ENCODE data around the gene PPP2R2C. TPM values are rescaled to one million over a fixed set of nuclear protein-coding genes. Genes with fewer than 3 reads are reported as not detected.
A peak's percentile ranks its signal among the peaks of the same experiment; 100 is the strongest.

PPP2R2C gene
- total and polyA plus RNA-seq, 12 donors = 0.14 to 10.6 (median 4.2) TPM

GRCh38 chr4:6359536-6360308, 112.7 kb downstream of the PPP2R2C start:
- Histone ChIP-seq H3K4me1 (no peaks in the 10 kb centered on the region), H3K27me3 (peaks cover 0 to 42% (median 0%) of the 10 kb centered on the region in 7 donors), H3K9me3 (peaks cover 0 to 3% (median 0%) of the 10 kb centered on the region in 11 donors), H3K36me3 (no peaks in the 10 kb centered on the region), H3K27ac (no peak overlapping the region), H3K4me3 (no peak overlapping the region)
- no peak for DNase-seq
- intact Hi-C loops (cut with DNase I) = no loop called here
- ATAC-seq = no peak
- TF ChIP-seq CTCF (IDR thresholded peaks at IDR 0.05) = no peak
- 60 to 66% methylated on average over 11 of the region's 11 CpGs for WGBS, 2 donors

DNA sequence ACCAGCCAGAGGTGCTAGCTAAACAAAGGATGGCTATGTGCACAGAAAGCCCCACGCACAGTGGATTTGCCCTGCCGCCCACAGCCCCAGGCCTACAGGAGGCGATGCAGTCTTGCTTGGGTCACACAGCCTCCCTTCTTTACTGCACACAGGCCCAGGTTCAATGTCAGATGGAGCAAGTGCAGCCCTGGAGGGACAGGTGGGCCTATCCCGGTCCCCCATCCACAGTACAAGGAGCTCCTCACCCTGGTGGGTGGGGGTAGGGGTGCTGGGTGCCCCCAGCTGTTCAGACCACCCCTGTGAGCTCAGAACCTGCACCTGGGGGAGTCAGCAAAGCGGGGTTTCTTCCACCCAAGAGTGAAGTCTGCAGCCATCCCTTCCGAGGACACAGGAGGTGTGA, 114.9 kb downstream of the PPP2R2C start:
- H3K36me3 ChIP-seq = no peaks in the 10 kb centered on the region
- intact Hi-C loops (cut with DNase I) = no loop called here
- H3K27ac ChIP-seq = no peak overlapping the region
- peaks cover 0 to 44% (median 0%) of the 10 kb centered on the region in 7 donors for H3K27me3 ChIP-seq
- H3K9me3 ChIP-seq = no peaks in the 10 kb centered on the region
- H3K4me1 ChIP-seq = no peaks in the 10 kb centered on the region
- no peak for DNase-seq
- no peak overlapping the region for H3K4me3 ChIP-seq
- no peak for TF ChIP-seq CTCF (IDR thresholded peaks at IDR 0.05)
- WGBS, 2 donors = 83 to 89% methylated on average over 6 of the region's 6 CpGs
- ATAC-seq = peak in 1 of 8 donors; percentile 39

GRCh38 chr4:6356076-6356560, 116.3 kb downstream of the PPP2R2C start:
- DNase-seq = no peak
- no peak for ATAC-seq

DNA sequence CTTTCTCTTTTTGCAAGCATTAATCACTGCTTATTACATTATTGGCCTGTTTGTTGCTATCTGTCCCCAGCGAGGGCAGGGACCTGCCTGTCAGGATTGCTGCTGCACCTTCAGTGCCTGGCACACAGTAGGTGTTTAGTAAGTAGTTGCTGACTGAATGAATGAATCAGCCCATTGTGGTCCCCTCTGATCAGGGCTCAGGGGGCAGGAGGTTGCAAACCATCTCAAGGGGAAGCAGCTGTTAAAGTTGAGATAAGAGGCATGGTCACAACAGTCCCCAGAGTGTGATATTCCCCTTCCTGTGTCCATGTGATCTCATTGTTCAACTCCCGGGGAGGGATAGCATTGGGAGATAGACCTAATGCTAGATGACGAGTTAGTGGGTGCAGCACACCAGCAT, 117.4 kb downstream of the PPP2R2C start:
- DNase-seq = no peak
- Histone ChIP-seq H3K36me3 (no peaks in the 10 kb centered on the region), H3K9me3 (no peaks in the 10 kb centered on the region), H3K4me1 (no peaks in the 10 kb centered on the region), H3K27ac (no peak overlapping the region), H3K4me3 (no peak overlapping the region), H3K27me3 (peaks cover 0 to 38% (median 11%) of the 10 kb centered on the region in 7 donors)
- 24 to 27% methylated on average over 3 of the region's 3 CpGs for WGBS, 2 donors
- TF ChIP-seq CTCF (IDR thresholded peaks at IDR 0.05) = no peak
- intact Hi-C loops (cut with DNase I) = no loop called here
- no peak for ATAC-seq

More at GRCh38 chr4:6356076-6356560, 116.3 kb downstream of the PPP2R2C start:
- Histone ChIP-seq H3K36me3 (no peaks in the 10 kb centered on the region), H3K27ac (no peak overlapping the region), H3K9me3 (no peaks in the 10 kb centered on the region), H3K4me3 (no peak overlapping the region), H3K27me3 (peaks cover 0 to 41% (median 11%) of the 10 kb centered on the region in 7 donors), H3K4me1 (no peaks in the 10 kb centered on the region)
- no peak for TF ChIP-seq CTCF (IDR thresholded peaks at IDR 0.05)
- intact Hi-C loops (cut with DNase I) = no loop called here
- WGBS, 2 donors = 81 to 89% methylated on average over 11 of the region's 11 CpGs
